Cerebellar nuclear complex (tissue), 1 donor: ENCODE measurements around the gene RNF144A.

Source experiments
- DNase-seq, 2 experiments: peaks; one replicate each; lab custom pipeline; 2025; lab: John Stamatoyannopoulos, UW

Gene RNF144A

GRCh38 chr2:6908291-6908690 is 8.9 kb upstream of the RNF144A start:
- no peak for DNase-seq

DNA sequence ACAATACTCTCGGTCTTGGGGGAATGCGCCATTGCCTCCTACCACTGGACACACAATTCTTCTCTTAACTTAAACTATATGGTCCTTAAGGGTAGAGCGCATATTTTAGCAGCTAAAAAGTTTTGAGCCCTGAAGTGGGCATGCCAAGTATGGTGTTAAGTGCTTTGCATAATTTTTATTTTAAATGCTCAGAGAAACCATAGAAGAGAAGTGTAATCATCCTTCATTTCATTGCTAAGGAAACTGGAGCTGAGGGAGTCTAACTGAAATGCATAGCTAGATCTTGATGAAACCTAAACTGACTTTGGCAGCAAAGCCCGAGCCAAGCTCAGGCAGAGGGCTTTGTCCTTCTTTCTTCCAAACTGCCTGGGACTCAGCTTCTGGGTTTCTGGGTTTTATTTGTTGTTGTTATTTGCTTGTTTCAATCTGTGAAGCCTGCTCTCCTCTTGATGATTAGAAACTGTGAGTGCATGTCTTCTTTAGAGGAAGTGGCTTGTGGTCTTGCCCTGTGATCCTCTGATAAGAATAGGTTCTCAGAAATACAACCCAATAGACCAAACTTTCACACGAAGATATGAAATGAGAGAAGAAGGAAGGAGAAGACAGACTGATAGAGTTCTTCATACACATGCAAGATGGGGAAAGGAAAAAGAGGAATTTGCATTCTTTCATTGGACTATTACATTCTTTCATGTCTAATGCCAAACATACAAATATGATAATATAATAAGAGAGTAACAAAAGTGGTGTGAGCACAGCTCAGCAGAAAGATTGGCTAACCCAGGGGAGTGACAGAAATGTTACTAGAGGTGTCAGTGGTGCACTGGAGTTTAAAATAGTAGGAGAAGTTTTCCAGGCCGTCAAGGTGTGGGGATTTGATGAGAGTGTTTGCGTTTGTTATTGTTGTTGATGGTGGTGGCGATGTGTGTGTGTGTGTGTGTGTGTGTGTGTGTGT is 7.5 kb upstream of the RNF144A start:
- no peak for DNase-seq

DNA sequence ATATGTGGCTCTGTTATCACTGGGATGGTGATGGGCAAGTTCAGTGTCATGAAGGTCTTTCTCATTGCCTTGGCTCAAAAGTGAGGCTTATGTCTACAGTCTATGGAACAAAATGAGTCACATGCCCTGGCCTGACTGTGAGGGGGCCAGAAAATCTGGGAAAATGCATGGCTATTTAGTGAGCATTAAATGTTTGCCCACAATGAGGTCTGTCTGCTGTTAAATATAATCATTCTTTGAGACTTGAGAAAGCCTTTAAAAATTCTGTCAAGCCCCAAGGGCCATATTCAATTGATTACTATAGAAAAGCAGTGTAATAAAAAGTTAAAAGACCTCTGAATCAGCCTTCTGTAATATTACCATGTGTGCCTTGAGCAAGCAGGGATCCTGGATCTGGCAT is 5.5 kb upstream of the RNF144A start:
- DNase-seq, result no peak

DNA sequence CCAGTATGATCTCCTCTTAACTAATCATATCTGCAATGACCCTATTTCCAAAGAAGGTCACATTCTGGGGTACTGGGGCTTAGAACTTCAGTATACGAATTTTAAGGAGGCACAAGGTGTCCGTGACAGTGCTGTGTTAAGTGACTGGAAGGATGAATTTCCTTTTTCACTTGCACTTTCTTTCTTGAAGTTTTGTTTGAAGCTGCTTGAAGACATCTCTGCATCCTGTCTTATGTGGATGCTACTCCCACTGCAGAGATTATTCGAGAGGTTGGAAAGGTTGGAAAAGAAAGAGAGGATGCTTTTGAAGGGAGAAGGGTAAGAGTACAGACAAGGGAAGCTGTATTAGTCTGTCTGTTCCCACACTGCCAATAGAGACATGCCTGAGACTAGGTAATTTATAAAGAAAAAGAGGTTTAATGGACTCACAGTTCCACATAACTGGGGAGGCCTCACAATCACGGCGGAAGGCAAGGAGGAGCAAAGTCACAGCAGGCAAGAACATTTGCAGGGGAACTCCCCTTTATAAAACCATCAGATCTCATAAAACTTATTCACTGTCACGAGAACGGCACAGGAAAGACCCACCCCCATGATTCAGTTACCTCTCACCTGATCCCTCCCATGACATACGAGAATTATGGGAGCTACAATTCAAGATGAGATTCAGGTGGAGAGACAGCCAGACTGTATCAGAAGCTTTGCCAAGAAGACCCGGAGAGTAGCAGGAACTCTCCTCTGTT is 3.6 kb upstream of the RNF144A start:
- no peak for DNase-seq

DNA sequence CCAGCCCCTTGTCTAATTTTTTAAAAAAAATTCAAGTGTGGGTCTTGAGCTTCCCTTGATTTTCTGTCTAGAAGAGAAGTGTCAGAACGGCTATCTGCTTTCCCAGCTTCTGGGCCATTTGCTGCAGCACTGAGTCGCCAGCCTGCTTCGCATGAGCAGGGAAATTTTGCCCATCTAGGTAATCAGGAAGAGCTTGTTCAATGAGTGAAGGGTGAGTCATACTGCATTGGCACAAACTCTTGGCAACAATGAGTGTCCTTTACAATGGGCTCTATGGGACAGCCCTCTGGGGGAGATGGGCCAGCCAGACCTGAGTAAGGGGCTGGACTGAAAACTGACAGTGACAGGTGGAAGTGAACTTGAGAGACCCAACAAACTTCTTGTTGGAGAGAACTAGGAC is 2.4 kb upstream of the RNF144A start:
- no peak for DNase-seq

DNA sequence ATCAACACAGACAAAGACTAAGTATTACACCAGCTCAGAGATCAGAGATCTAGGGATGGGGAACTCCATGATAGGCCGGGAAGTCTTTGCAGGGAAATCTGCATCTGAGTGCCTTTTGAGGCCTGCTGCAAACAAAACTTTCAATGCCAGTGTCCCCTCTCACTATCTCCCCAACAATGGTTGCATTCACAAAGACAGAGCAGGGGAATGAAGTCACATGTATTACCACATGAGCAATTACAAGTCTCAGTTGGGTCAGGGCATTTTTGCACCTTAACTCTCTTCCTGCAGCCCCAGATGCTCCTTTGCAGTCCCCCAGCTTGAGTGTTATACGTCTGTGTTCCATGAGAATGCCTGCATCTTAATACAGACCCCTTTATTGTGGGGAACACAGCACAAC is 1.8 kb upstream of the RNF144A start:
- no peak for DNase-seq

DNA sequence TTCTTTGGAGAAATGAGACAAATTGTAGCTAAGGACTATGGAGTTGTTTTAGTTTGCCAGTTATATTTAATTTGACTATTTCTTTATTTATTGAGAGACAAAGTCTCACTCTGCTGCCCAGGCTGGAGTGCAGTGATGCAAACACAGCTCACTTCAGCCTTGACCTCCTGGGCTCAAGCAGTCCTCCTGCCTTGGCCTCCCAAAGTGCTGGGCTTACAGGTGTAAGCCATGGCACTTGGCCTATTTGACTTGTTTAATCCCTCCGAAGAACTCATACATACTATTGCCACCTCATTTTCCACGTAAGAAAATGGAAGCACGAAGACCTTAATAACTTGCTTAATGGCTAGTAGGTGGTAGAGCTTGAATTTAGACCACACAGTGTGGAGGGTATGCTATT is 988 bp upstream of the RNF144A start:
- no peak for DNase-seq

- DNase-seq, result no peak
These were observed 509 bp upstream of the RNF144A start for GRCh38 chr2:6916736-6917070.

DNA sequence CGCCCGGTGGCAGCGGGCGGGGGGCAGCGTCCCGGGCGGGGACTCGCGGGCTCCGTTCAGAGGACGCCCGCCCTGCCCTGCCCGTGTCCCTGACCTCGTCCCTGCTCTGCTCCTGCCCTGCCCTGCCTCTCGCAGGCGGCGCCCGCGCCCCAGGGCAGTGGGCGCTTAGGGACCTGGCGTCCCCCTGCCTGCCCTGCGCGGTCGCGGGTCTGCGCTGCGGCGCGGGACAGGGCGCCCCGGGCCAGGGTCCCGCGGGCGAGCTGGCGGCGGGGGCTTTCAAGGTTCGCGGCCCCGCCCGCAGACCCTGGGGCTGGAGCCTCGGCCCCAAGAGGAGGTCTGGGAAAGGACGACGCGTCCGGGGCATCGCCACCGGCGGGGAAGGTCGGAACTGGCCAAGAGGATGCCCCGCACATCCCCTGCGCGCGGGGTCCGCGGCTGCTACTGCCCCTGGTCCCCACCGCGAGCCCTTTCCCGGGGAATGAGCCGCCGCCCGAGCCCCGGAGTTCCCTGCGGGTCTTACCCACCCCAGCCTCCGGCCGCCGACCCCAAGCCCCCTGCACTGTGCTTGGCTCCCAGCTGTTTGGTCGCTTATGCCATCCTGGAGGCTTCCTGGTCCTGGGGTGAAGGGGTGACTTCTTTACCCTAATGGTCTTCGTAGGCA is 679 bp downstream of the RNF144A start:
- DNase-seq, result no peak

DNA sequence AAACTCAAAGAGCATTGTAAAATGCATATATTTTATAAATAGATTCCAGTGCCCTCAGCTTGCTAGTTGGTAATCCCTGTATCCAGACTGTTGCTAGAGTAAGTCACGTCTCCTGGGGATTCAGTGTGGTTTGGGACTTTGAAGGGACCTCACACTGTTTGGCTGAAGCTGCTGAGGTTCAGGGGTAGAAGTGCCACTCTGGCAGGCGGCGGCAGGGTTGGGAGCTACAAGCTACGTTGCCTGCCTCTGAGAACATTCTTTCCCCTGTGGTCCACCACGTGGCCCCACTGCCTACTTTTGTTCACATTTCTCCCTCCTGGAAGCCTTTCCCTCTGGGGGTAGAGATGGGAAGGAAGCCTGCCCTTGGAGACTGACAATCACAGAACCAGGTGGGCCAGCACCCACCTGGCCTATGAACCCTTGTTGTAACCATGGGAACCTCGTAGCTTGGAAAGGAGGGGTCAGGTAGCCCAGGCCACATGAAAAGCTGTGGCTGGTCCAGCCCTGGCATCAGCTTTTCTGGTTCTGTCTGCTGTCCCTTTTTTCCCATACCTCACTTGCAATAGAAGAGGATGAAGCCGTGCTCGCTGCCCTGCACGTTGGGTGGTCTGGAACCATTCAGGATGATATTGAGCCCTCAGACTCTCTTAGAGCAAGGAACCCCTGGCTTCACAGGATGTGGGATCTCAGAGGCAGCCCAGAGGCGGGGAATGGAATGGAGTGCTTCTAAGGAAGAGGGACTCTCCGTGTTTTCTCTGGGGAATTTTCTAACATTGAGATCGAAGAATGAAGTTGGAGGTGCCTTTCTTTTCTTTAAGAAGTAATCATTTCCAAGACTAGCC is 2.9 kb downstream of the RNF144A start:
- DNase-seq, result no peak

GRCh38 chr2:6920743-6921064 is 3.5 kb downstream of the RNF144A start:
- no peak for DNase-seq

DNA sequence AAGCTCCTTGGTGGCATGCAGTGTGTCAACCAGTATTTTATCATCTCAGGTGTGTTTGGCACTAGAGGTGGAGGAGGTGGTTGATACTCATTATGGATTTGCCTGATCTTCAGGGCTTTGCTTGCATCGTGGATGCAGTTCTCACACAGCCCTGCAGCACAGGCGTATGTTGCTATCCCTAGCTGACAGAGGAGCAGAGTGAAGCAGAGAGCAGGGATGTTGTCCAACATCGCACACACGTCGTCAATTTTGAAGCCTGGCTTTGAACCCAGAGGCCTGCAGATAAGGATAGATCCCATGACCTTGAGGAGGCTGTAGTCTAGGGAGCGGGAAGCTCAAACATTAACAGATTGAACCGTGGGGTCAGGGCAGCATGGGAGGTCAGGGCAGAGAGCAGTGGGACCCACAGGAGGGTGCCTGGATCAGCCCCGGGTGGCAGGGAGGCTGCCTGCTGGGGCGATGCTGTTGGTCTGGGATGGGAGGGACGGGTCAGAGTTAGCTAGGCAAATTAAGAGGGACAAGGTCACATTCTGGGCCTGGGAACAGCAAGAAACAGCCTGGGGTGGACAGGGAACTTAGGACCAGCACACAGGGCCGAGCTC is 4.2 kb downstream of the RNF144A start:
- no peak for DNase-seq

DNA sequence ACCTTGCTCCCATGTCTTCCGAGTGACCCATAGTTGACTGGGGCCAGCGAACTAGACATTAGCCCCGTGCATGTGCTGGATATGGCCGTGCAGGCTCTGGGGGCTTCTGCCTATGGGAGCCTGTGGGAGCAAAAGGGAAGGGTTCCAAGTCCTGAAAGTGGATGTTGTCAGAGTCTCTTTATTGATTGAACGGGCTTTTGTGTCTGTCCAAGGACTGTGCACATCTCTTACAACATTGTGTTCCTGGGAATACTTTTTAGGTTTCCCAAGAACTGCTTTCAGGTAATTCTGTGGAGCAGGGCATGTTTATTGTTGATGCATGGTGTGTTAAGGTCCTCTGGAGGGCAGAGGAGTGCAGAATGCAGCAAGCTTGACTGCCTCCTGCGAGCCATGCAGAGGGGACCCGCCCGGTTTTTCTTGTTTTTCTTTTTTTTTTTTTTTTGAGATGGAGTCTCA is 5.0 kb downstream of the RNF144A start:
- no peak for DNase-seq

- DNase-seq, result peak in 1 of 2 experiments; percentile 57
These were observed 6.1 kb downstream of the RNF144A start for GRCh38 chr2:6923319-6923718.

- no peak for DNase-seq
These were observed 7.1 kb downstream of the RNF144A start for GRCh38 chr2:6924101-6924923.

DNA sequence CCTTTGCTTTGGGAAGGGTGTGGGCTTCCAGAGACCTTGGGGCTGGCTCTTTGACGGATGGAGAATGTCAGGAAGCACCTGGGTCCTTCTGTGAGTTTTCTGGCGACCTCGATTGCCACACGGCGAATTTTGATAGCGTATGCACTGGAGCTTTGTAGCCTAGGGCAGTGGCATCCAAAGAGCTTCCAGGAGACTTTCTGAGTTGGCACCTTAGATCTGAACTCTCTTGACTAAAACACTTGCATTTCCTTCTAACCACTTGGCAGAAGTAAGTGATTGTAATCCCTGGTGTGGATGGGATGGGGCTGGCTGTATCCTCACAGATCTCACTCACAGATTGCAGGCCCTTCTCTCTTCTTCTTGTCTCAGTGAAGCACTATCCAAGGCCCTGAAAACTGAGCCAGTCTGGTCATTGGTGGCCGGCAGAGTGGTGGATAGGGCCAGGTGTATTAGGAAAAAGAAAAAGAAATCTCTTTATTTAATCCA is 7.8 kb downstream of the RNF144A start:
- DNase-seq, result no peak

GRCh38 chr2:6926071-6926732 is 9.0 kb downstream of the RNF144A start:
- DNase-seq, result no peak

DNA sequence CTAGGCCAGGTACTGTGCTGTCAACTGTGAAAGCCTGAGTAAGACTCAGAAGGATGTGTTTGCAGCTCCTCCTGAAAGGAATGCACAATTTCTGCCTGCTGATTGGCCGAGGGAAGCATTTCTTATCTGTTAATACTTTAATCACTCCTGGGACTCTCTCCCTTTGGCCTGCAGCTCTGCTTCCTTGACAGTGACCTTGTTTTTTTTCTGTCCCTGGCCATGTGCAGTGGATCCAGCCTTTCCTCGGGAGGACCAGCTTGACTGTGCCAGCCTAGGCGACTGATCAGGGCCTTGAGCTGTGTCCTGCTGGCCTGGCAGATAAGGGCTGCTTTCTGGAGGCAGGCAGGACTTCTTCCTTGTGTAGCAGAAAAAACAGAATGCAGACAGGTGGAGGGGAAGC is 10.0 kb downstream of the RNF144A start:
- peak; percentile 87 to 89 for DNase-seq

- no peak for DNase-seq
These were observed 10.5 kb downstream of the RNF144A start for GRCh38 chr2:6927753-6928152.

DNA sequence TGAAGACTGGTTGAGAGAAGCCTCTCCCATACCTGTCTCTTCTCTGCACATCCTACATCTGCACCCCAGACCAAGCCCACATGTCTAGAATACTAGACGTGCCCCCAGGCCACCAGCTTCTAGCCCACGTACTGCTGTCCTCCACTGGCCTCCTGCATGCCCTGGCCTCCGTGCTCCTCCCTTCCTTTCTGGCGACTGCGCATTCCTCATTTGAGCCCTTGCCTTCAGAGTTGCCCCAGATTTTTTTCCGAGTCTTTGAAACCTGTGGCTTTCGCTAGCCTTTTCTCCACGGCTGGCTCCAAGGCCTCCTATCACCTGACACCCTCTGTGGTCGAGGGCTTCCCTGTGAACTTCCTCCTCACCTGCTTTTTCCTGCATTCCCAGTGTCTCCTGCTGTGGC is 11.2 kb downstream of the RNF144A start:
- DNase-seq, result no peak
